GM06990 (cell line): ENCODE measurements around the gene SCN5A.

Source experiments
- DNase-seq: peaks from one replicate; pipeline ENCODE4 v3.0.0-alpha.2; 2011; ENCODE audit not compliant: insufficient read length; ENCODE audit errors: extremely low read depth
- H3K27me3 ChIP-seq: replicated peaks from 2 replicates; pipeline ENCODE4 v1.6.0; 2011; ENCODE audit warnings: low read length; ENCODE audit not compliant: control insufficient read depth, insufficient read depth
- H3K36me3 ChIP-seq: 2 replicates; pipeline ENCODE4 v1.5.1; 2011; ENCODE audit warnings: low read length; ENCODE audit not compliant: control insufficient read depth, insufficient read depth
- H3K4me3 ChIP-seq: replicated peaks from 2 replicates; pipeline ENCODE4 v1.5.1; 2011; ENCODE audit warnings: low read depth, mild to moderate bottlenecking, control low read depth, low read length
- TF ChIP-seq, protein P1 (sequence below): IDR thresholded peaks from 2 replicates; pipeline ENCODE4 v1.5.1; 2011; ENCODE audit warnings: low read length, control low read depth, mild to moderate bottlenecking, inconsistent platforms; ENCODE audit not compliant: insufficient read depth, poor library complexity, severe bottlenecking

The SCN5A gene

DNA sequence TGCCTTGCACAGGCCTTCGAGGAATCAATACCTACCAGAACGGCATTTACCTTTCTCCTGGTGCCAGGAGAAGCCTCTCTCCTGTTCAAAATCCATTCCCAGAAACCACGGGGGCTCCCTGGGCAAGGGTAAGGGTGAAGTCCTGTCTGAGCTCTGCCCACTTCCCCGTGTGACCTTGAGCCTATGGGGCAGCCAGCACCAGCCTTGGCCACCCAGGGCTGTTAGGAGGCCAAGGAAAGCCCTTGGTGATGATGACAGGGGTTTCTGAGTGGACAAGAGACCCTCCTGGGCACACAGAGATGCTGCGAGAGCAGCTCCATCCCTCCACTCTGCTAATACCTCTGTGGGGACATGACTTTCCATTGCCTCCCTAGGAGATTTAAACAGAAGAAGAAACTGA, 5.9 kb downstream of the SCN5A start:
- Histone ChIP-seq H3K36me3 (no peaks in the 10 kb centered on the region), H3K4me3 (no peak overlapping the region), H3K27me3 (peaks cover 2% of the 10 kb centered on the region)
- DNase-seq: no peak
- TF ChIP-seq, protein P1, sequence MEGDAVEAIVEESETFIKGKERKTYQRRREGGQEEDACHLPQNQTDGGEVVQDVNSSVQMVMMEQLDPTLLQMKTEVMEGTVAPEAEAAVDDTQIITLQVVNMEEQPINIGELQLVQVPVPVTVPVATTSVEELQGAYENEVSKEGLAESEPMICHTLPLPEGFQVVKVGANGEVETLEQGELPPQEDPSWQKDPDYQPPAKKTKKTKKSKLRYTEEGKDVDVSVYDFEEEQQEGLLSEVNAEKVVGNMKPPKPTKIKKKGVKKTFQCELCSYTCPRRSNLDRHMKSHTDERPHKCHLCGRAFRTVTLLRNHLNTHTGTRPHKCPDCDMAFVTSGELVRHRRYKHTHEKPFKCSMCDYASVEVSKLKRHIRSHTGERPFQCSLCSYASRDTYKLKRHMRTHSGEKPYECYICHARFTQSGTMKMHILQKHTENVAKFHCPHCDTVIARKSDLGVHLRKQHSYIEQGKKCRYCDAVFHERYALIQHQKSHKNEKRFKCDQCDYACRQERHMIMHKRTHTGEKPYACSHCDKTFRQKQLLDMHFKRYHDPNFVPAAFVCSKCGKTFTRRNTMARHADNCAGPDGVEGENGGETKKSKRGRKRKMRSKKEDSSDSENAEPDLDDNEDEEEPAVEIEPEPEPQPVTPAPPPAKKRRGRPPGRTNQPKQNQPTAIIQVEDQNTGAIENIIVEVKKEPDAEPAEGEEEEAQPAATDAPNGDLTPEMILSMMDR: no peak

GRCh38 chr3:38643090-38643489, 6.4 kb downstream of the SCN5A start:
- no peaks in the 10 kb centered on the region; the same call in none of the 2 replicates for H3K27me3 ChIP-seq
- DNase-seq: no peak
- H3K4me3 ChIP-seq: no peak overlapping the region
- TF ChIP-seq, protein P1: no peak
- no peaks in the 10 kb centered on the region for H3K36me3 ChIP-seq

- Histone ChIP-seq H3K4me3 (no peak overlapping the region), H3K27me3 (no peaks in the 10 kb centered on the region; the same call in 1 of the 2 replicates), H3K36me3 (no peaks in the 10 kb centered on the region)
- DNase-seq: no peak
- TF ChIP-seq, protein P1: no peak
Measured at GRCh38 chr3:38641461-38642110, 7.9 kb downstream of the SCN5A start.

DNA sequence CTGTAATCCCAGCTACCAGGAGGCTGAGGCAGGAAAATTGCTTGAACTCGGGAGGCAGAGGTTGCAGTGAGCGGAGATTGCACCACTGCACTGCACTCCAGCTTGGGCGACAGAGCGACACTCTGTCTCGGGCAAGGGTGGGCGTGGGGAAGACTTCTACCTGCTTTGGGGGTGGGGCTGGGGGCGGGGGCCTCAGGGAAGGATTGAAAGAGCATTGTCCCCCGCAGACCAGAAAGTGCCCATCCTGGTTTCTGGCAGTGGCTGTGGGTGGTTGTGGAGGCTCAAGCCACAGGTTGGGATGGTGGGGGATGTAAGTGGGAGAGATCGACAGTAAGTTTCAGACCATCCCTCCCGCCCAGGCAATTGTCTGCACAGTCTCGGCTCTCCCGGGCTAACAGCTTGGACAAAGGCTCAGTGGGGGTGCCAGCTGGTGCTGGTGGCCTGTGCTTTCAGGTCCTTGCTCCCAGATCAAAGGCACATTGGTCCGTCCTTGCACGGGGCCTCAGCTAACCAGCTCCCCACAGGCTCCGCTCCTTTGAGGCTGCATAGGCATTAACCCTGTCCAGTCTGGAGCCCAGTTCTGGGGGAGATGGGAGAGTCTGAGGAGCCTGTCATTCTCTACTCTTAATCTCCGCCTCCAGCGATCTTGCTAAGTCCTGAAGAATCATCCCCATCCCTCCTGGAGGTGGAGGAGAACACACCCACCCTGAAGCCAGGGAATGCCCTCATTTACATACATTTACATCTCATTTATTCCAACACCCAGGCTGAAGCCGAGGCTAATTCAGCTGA, 8.6 kb downstream of the SCN5A start:
- no peaks in the 10 kb centered on the region; the same call in 1 of the 2 replicates for H3K27me3 ChIP-seq

DNA sequence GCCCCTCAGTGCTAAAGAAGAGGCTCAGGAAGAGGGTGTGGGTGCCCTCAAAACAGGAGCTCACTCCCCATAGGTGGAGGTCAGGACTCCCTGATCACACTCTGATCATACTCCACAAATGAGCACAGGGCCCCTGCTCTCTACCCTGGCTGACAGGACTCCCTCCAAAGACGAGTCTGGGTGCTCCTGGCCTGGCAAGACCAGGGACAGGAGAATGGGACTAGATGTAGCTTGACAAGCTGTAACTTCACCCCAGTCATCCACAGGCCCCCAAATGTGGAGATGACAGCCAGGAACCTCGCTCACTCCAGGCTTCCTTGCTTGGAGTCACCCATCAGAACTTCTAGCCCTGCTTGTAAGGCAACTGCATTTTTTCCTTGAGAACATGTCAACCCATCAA, 11.1 kb downstream of the SCN5A start:
- TF ChIP-seq, protein P1: no peak
- DNase-seq: no peak
- H3K4me3 ChIP-seq: no peak overlapping the region
- H3K36me3 ChIP-seq: no peaks in the 10 kb centered on the region
- H3K27me3 ChIP-seq: no peaks in the 10 kb centered on the region; the same call in none of the 2 replicates

More for the DNA sequence above, 8.6 kb downstream of the SCN5A start:
- no peak for DNase-seq
- TF ChIP-seq, protein P1: no peak
- no peaks in the 10 kb centered on the region for H3K36me3 ChIP-seq
- H3K4me3 ChIP-seq: no peak overlapping the region
